Motor neuron (in vitro differentiated cells): Measurements from ENCODE around the gene ACKR4. TPM values are rescaled to one million over a fixed set of nuclear protein-coding genes. Genes with fewer than 3 reads are reported as not detected.
"Not testable (repeated sequence)": the region's sequence is repeated elsewhere in the genome, so short reads cannot be mapped to it uniquely, and the experiment has no call there.

Experiments
- ATAC-seq, 8 experiments: fragments of 200-7000 bp; cut with Tn5 transposase; replicated peaks in 6 of 8; 2 replicates each; pipeline ENCODE4 v1.8.0; 2021; ENCODE audit warnings: mild to moderate bottlenecking in 8 of 8, moderate library complexity in 8 of 8
- H3K27ac ChIP-seq, 2 donors: fragments of 250-450 bp; sonication (Bioruptor Pico); 2 replicates each; pipeline ENCODE4 v1.9.0; 2021; ENCODE audit warnings: antibody characterized with exemption in 2 of 2, mild to moderate bottlenecking in 2 of 2, moderate library complexity in 1 of 2
- H3K4me1 ChIP-seq, 2 donors: fragments of 250-450 bp; sonication (Bioruptor Pico); replicated peaks in 1 of 2; 2 replicates each; pipeline ENCODE4 v1.6.1; 2021; ENCODE audit warnings: antibody characterized with exemption in 2 of 2, mild to moderate bottlenecking in 2 of 2, moderate library complexity in 1 of 2
- H3K4me3 ChIP-seq, 5 donors: fragments of 250-450 bp; sonication (Bioruptor Pico); 2 replicates each; pipeline ENCODE4 v1.9.0; 2021; ENCODE audit warnings: antibody characterized with exemption in 5 of 5, mild to moderate bottlenecking in 5 of 5, moderate library complexity in 4 of 5
- WGBS, 10 experiments: fragments of 450-650 bp; shearing (Covaris generic); methylation state at CpG; one replicate each; pipeline ENCODE4 v1.0.0; 2022; 5-methylcytosine and 5-hydroxymethylcytosine counted together
- in situ Hi-C, 9 experiments: fragments of 400-800 bp; cut with MboI; loops; one replicate each; pipeline ENCODE4 v1.15.0; 2021; ENCODE audit warnings: low sequenced_read_pairs in 9 of 9, low pct_unique_long_range_greater_than_20kb in 2 of 9; ENCODE audit not compliant: unreplicated experiment in 9 of 9
- total RNA-seq, 8 experiments: library from RNA; unstranded; fragments of 300-600 nt; gene quantifications; 2 replicates each; pipeline versions ENCODE4 v1.2.3 to v1.2.4, GENCODE V29; 2022

The ACKR4 gene
- 1 to 10 TPM in 7 of 8 experiments, under 1 TPM in 1; 0.29 to 4.9 (median 1.8) TPM for total RNA-seq

DNA sequence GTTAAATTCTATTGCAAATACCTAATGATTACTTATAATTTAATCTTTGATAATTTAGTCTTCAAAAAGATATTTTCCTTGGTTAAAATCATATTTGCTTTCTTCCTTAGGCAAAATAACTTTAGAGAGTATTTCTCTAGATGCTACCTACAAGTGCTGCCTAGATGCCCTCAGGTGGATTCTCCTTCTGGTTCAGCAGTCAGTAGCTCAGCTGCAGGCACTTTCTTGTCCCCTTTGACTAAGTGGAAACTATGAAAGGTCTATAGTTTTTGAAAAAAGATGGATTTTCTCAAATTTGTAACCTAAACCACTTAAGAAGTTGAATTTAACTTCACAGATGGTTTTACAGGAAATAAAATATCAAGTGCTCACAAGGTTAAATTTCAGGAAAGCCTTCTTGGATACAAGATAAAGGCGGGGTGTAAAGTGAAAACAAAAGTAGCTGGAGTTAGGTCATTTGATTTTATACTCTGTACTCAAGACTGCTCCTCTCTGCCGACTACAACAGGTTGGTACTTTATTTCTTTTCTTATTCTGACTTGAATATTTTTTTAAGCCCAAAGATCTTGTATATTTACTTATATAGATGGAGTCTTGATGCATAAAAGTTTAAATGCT is at the start of gene ACKR4:
Gene ACKR4 (plus strand): TSS at position 455 of the 618 bp plus-strand sequence. CDS start 3,128 bp downstream, outside the sequence.
- H3K27ac ChIP-seq = no peak within 1 kb of the TSS
- peak in 2 of 8 experiments; percentile 17 to 21 for ATAC-seq
- no peak within 1 kb of the TSS for H3K4me3 ChIP-seq
- in situ Hi-C loops = no loop called here
- WGBS, 10 experiments = 12 to 100% (median 88%) methylated on average over 1 to 2 of the region's 2 CpGs
- H3K4me1 ChIP-seq = no peaks in the 10 kb centered on the region

- in situ Hi-C loops = loop anchor here in 3 of 9 experiments (10.0 to 25.0 kb wide), 3 partner anchors 86 to 96 kb away; no protein-coding TSS in a partner anchor
- ATAC-seq = no peak
- Histone ChIP-seq H3K4me3 (no peak overlapping the region), H3K4me1 (peaks cover 0 to 2% of the 10 kb centered on the region in 2 donors), H3K27ac (no peak overlapping the region)
- 67 to 100% (median 90%) methylated on average over 1 to 3 of the region's 8 CpGs; no CpG with 5 or more reads in 3 of the 10 experiments for WGBS, 10 experiments
These were observed 47.9 kb upstream of the ACKR4 start for GRCh38 chr3:132549169-132549568.

DNA sequence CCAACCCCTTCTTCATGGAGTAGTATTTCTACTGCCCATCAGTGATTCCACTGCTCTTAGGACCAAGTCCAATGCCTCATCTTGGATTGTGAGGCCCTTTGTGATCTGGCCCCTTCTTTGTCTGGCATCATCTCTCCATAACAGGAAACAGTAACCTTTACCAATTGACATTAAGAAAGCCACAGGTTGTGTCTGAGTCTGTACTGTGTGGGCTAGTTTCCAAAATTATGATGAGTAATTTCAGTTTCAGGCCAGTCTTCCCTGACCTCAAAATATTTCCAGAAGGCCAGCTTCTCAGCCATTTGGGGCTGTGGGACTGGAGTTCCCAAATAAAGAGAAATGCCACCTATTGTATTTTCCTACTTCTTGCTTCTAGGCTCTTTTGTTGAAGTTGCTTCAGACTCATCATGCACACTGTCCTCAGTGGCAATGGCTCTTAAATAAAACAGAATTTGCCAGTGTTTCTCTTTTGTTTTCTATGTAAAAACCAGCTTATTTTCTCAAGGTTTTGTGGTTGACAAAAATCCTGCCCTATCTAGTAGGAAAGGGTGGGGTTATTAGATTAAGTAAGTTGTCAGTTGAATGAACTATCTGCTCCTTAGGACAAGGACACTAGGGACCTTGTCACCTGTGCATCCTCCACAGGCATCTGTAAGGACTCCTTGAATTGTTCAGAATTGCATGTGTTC is 47.0 kb upstream of the ACKR4 start:
- Histone ChIP-seq H3K4me1 (peaks cover 0 to 6% of the 10 kb centered on the region in 2 donors), H3K4me3 (no peak overlapping the region), H3K27ac (no peak overlapping the region)
- in situ Hi-C loops = loop anchor here in 3 of 9 experiments (10.0 to 25.0 kb wide), 3 partner anchors 85 to 95 kb away; no protein-coding TSS in a partner anchor
- no peak for ATAC-seq

DNA sequence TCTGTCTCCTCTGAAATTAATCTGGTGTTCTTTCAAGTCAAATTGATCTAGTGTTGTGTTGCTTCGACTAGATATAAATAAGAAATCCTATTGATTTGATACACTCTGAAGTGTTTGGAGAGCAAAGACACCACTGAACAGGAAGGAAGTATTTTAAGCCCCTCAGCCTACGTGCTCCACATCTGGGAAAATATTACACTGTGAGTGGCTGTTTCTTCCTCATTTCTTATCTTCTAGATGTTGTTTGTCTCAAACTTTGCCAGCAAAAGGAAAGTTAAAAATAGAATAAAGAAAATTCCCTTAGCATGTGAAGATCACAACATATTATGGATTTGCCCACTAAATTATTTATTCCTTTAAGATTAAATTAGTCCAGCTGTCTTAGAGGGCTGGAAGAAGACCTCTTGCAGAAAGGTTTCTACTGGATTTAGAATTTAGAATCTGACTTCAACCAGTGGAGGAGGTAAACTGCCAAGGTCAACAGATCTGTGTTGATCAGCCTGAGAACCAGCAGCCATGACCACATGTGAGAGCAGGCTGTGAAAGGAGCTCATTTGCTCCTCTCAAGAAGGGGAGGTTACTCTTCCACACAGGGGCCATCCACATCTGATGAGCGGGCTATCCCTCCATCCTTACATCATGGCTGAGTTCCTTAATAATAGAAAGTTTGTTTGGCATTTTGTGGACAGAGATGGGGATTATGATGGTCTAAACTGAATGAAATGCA is 46.3 kb upstream of the ACKR4 start:
- Histone ChIP-seq H3K27ac (no peak overlapping the region), H3K4me3 (no peak overlapping the region), H3K4me1 (peaks cover 4 to 13% of the 10 kb centered on the region in 2 donors)
- in situ Hi-C loops = no loop called here
- no peak for ATAC-seq
- WGBS, 10 experiments = 42 to 100% (median 91%) methylated on average over 1 to 3 of the region's 3 CpGs; no CpG with 5 or more reads in 2 of the 10 experiments

- no peak overlapping the region for H3K4me3 ChIP-seq
- peaks cover 6 to 15% of the 10 kb centered on the region in 2 donors for H3K4me1 ChIP-seq
- H3K27ac ChIP-seq = no peak overlapping the region
- 17 to 100% (median 81%) methylated on average over 1 to 6 of the region's 6 CpGs; no CpG with 5 or more reads in 3 of the 10 experiments for WGBS, 10 experiments
- in situ Hi-C loops = no loop called here
- ATAC-seq = no peak
These were observed 43.2 kb upstream of the ACKR4 start for GRCh38 chr3:132553826-132554225.

GRCh38 chr3:132554437-132554836 is 42.6 kb upstream of the ACKR4 start:
- in situ Hi-C loops = no loop called here
- Histone ChIP-seq H3K4me1 (peaks cover 6 to 15% of the 10 kb centered on the region in 2 donors), H3K27ac (no peak overlapping the region), H3K4me3 (no peak overlapping the region)
- 6 to 76% (median 39%) methylated on average over 1 to 8 of the region's 8 CpGs for WGBS, 10 experiments
- ATAC-seq = peak in 5 of 8 experiments; percentile 45 to 83 (median 63)

- no peak overlapping the region for H3K4me3 ChIP-seq
- no peak overlapping the region for H3K27ac ChIP-seq
- in situ Hi-C loops = no loop called here
- H3K4me1 ChIP-seq = peaks cover 6 to 15% of the 10 kb centered on the region in 2 donors
- WGBS, 10 experiments = 39 to 91% (median 60%) methylated on average over 1 to 4 of the region's 5 CpGs; no CpG with 5 or more reads in 2 of the 10 experiments
- peak in 4 of 8 experiments; percentile 19 to 44 (median 30) for ATAC-seq
These were observed 41.6 kb upstream of the ACKR4 start for GRCh38 chr3:132555306-132556035.

DNA sequence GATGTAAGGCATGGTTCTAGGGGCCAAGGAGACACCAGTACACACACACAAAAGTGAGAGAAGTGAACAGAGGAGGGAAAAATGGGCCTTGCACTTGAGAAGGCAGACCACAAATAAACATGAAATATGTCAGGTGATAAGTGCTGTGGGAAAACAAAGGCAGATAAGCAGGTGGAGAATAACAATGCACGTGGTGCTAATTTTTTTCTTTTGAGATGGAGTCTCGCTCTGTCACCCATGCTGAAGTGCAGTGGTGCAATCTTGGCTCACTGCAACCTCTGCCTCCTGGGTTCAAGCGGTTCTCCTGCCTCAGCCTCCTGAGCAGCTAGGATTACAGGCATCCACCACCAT is 41.1 kb upstream of the ACKR4 start:
- H3K27ac ChIP-seq, in situ Hi-C loops, ATAC-seq, H3K4me3 ChIP-seq: not testable (repeated sequence)
- H3K4me1 ChIP-seq = peaks cover 6 to 15% of the 10 kb centered on the region in 2 donors
- 73 to 100% (median 86%) methylated on average over 1 to 3 of the region's 3 CpGs; no CpG with 5 or more reads in 3 of the 10 experiments for WGBS, 10 experiments

GRCh38 chr3:132556508-132557159 is 40.4 kb upstream of the ACKR4 start:
- Histone ChIP-seq H3K4me3 (no peak overlapping the region), H3K27ac (no peak overlapping the region), H3K4me1 (peaks cover 6 to 15% of the 10 kb centered on the region in 2 donors)
- in situ Hi-C loops = no loop called here
- ATAC-seq = peak in 7 of 8 experiments; percentile 11 to 57 (median 48)
- 50 to 100% (median 94%) methylated on average over 1 to 6 of the region's 8 CpGs; no CpG with 5 or more reads in 1 of the 10 experiments for whole genome bisulfite sequencing, 10 experiments

GRCh38 chr3:132561003-132561402 is 36.1 kb upstream of the ACKR4 start:
- 73 to 100% (median 79%) methylated on average over 1 to 4 of the region's 4 CpGs; no CpG with 5 or more reads in 3 of the 10 experiments for WGBS, 10 experiments
- no peaks in the 10 kb centered on the region for H3K4me1 ChIP-seq

DNA sequence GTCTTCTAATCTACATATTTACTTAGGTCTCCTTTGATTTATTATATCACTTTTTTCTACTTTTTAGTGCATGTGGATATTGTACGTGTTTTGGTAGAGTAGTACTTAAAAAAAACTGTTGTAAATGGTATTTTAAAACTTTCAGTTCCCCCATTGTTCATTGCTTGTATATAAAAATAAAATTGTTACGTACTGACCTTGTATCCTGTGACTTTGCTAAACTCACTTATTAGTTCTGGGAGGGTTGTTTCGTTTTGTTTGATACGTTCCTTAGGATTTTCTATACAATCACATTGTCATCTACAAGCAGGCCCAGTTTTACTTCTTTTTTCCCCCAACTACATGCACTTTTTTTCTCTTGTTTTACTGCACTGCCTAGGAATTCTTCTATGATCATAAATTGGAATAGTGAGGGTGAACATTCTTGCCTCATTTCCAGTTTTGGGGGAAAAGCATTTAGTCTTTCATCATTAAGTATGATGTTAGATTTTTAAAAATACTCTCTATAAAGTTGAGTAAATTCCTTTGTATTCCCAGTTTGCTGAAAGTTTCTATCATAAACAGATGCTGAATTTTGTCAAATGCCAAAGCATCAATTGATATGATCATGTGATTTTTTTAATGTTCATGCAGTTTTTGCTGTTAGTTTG is 33.5 kb upstream of the ACKR4 start:
- in situ Hi-C loops = no loop called here
- ATAC-seq = no peak
- WGBS, 10 experiments = 44 to 100% (median 94%) methylated on average over 1 to 4 of the region's 4 CpGs
- Histone ChIP-seq H3K4me3 (no peak overlapping the region), H3K27ac (no peak overlapping the region), H3K4me1 (no peaks in the 10 kb centered on the region)

More at GRCh38 chr3:132561003-132561402, 36.1 kb upstream of the ACKR4 start:
- in situ Hi-C loops = no loop called here
- no peak overlapping the region for H3K4me3 ChIP-seq
- H3K27ac ChIP-seq = no peak overlapping the region
- no peak for ATAC-seq

DNA sequence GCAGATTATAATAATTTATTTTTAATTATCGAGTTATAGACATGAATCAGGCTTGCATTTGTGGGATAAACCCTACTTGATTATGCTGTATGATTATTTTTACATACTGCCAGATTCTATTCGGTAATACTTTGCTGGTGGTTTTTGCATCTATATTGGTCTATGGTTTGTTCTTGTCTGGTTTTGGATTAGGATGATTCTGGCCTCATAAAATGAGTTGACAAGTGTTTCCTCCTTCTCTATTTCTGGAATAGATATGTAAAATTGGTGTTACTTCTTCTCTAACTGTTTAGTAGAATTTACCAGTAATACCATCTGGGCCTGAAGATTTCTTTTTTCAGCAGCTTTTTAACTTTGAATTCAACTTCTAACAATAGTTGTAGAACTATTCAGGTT is 33.0 kb upstream of the ACKR4 start:
- H3K4me1 ChIP-seq = no peaks in the 10 kb centered on the region
- H3K27ac ChIP-seq = no peak overlapping the region
- in situ Hi-C loops = no loop called here
- no peak overlapping the region for H3K4me3 ChIP-seq
- no peak for ATAC-seq
- 15 to 100% (median 93%) methylated on average over 1 to 2 of the region's 2 CpGs; no CpG with 5 or more reads in 1 of the 10 experiments for WGBS, 10 experiments
